ENCODE results near the gene SLC6A3. TPM values are rescaled to one million over a fixed set of nuclear protein-coding genes. Genes with fewer than 3 reads are reported as not detected.

Gene SLC6A3
- polyA plus RNA-seq, 3 donors = 0.41 to 0.72 (median 0.47) TPM

DNA sequence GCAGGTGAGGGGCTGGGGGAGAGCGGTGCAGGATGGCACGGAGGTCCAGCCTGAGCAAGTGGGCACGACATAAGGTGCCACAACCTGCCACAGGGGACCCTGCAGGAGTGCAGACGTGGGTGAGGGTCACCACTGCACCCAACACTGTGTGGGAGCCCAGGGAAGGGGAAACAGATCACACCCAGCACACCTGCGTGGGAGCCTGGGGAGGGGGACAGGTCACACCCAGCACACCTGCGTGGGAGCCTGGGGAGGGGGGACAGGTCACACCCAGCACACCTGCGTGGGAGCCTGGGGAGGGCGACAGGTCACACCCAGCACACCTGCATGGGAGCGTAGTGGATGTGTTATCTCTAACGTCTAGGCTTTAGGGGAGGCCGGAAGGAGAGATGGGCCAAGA, 53.0 kb downstream of the SLC6A3 start:
- DNase-seq (ENCODE audit: low read depth in 3 of 3, low spot score in 2 of 3) = no peak

DNA sequence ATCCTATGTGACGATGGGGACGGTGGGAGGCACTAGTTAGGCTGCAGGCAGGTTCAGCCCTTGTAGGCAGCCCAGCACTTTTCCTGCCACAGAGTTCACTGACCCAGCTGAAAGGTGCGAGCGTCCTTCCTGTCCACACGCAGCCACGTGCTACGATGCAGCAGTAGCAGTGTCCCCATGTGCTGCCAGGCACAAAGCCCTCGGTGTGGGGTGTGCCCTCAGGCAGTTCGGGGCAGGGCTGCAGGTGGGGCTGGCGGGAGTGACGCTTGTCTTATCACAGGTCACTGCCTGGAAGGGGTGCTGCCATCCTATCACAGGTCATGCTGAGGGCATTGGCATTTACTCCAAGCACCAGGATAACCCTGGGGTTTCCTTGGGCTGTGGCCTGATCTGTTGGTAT, 53.5 kb downstream of the SLC6A3 start:
- no peak for DNase-seq (ENCODE audit: low read depth in 3 of 3, low spot score in 2 of 3)

DNA sequence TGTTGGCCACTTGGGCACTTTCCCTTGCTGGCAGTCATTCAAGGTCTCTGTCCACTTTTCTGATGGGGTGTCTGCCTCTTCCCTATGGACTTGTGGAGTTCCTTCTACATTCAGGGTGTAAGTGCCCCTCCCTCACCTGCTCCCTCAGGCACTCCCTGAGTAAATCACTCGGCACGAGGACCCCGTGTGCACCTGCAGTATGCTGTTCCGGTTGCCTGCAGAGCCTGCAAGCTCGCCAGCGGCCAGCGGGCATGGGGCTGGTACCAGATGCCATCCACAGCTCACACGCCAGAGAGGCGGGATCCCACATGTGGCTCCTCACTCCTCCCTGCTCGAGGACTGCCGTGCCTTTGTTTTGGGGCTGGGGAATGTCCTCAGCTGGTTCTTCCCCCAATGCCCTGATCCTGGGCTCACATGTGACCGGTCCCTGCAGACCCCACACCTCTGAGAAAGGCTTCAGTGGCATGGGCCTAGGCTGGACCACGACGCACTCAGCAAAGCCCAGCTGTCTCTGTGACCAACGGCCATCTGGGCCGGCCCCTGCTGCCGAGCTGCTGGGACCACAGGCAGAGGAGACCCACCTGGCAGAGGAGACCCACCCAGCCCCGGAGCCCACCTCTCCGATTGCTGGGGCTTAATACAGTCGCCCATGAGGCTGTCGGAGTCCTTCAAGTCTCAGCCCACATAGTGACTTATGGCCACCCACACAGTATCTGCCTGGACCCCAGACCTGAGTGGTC, 54.2 kb downstream of the SLC6A3 start:
- no peak for DNase-seq (ENCODE audit: low read depth in 3 of 3, low spot score in 2 of 3)

DNA sequence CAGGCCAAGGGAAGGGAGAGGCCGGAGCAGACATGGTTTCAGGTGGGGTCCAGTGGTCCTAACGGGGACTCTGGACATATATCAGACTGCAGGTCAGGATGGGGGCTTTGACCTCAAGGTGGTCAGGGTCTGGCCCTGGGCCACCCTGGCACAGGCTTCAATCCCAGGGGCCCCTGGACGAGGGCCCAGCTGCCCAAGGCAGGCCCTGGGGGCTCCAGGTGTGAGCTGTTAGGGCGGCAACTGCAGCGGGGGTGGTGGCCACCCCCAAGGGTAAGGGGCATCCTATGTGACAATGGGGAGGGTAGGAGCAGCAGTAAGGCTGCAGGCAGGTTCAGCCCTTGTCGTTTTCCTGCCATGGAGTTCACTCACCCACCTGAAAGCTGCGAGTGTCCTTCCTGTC, 54.9 kb downstream of the SLC6A3 start:
- no peak for DNase-seq (ENCODE audit: low read depth in 3 of 3, low spot score in 2 of 3)

DNA sequence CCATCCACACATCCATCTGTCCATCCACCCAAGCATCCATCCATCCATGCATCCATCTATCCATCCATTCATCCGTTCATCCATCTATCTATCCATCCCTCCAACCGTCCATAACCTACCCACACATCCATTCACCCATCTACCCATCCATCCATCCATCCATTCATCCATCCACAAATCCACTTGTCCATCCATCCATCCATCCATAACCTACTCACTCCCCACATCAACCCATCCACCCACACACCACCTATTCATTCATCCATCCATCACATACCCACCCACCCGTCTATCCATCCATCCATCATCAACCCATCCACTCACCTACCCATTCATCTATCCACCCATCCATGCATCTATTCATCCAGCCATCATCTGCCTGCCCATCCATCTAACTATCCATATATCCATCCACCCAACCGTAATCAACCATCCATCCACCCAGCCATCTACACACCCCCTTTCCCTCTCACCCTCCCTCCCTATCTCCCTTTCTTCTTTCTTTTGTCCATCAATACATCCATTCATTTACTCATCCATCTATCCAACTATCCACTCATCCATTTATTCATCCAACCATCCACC, 56.8 kb downstream of the SLC6A3 start:
- no peak for DNase-seq (ENCODE audit: low read depth in 3 of 3, low spot score in 2 of 3)

DNA sequence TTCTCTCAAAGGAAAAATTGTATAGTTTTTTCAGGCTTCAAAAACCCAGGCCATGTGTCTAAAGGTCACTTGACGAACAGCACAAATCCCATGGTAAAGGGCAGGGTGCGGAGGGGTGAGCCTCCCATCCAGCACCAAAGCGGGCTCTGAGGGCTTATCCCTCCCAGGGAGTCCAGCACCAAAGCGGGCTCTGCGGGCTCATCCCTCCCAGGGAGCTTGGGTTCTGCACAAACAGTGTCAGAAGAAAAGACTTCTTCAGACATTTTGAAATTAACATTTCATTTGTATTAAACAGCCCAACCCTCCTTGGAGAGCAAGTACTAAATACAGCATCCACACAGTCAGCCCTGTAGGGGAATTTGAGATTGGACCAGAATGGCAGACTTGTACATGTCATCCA, 57.4 kb downstream of the SLC6A3 start:
- DNase-seq (ENCODE audit: low read depth in 3 of 3, low spot score in 2 of 3) = no peak

DNA sequence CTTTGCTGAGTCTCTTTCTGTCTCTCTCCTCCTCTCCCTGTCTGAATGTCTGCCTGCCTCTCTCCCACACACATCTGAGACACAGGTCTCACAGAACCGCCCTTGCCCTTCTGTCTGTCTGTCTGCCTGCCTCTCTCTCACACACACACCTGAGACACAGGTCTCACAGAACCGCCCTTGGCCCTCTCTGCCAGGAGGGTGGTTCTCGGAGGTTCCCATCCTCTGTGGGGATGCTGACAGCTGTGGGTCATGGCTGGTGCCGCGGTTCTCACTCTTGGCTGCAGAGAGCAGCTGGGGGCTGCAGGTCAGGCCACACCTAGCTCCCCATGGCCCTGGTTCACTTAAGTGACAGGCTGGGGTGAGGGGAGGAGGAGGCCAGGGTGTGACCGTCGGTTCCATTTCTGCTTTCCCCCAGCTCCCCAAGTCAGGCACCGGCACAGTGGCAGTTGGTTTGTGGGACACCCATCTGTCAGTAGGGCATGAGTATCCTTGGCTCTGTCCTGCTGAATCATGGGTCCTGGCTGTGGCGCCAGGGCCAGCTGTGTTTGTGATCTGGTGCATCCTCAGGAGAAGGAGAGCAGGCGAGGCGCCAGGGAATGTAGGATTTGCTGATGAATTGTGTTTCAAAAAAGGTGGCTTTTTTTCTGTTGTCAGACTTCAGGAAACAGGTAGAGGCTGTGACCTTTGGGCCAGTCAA, 58.0 kb downstream of the SLC6A3 start:
- DNase-seq (ENCODE audit: low read depth in 3 of 3, low spot score in 2 of 3) = no peak

DNA sequence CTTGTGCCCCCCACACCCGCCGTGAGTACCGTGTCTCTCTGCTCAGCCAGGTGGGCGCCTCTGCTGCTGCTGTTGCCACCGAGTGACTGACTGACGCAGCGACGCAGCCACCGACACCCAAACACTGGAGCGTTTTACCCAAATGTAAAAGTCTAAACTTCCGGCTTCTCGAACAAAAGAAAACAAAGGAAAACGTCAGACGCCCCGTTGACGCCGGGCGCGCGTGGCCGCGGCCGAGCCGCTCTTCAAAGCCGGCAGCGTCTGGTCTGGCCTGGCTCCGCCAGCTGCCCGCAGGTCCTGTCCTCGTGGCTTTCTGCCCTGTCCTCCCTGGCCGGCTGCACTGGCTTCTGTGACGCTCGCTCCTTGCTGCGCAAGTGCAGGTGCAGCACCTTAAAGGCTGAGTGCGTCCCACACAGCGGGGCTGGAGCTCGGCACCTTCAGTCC, 58.9 kb downstream of the SLC6A3 start:
- DNase-seq (ENCODE audit: low read depth in 3 of 3, low spot score in 2 of 3) = peak in 1 of 3 donors; percentile 30

DNA sequence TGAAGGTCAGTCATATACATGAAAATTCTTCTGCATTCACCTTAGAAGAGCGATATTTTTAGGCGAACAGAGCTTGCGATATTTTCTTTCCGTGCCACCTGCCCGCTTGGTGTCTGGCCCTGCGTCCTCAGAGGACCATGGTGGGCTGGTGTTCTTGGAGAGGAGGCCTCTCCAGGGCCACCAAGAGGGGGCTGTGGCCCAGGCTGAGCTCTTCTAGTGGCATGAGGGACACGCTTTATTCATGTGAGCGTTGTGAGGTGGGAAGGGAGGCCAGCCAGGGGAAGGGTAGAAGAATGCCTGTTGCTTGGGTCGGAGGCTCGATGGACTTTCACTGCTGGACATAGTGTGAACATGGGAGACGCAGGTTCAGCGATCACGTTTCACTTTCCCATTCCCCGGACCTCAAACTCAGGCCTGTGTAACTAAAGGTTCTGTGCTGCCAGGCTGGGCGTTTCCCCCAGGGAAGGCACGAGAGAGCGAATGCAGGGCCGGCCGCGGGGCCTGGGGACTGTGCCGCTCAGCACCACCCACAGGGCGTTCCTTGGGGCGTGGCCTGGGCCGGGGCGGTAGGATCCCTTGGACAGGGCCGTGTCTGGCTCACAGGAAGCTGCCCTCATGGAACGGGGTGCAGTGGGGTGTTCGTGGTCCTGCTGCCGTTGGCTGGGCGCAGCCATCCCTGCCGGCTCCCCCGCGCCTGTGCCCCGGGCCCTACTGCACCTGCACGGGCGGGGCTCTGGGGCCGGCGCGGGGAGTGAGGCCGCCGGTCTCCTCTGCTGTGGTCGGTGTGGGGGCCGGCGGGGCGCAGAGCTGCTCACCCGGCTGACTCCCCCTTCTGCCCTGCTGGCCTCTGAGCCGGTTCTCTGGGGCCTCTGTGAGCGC, 59.6 kb downstream of the SLC6A3 start:
- peak in 1 of 3 donors; percentile 53 for DNase-seq (ENCODE audit: low read depth in 3 of 3, low spot score in 2 of 3)

DNA sequence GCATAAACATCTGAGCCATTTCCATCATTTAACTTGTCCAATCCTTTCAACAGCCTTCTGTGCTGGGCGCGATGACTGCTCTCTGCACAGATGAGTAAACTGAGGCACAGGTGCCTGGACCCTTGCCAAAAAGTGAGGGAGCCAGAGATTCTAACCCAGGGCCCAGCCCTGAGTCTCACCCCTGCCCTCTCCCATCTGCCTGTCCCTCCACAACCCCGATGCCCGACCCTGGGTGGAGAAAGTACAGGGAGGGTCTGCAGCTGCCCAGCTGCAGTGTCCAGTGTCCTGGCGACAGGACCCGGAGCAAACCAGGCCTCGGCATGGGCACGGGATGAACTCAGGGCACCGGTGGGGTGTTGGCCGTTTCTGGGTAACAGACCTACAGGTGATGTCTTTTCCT, 60.7 kb downstream of the SLC6A3 start:
- no peak for DNase-seq (ENCODE audit: low read depth in 3 of 3, low spot score in 2 of 3)

DNA sequence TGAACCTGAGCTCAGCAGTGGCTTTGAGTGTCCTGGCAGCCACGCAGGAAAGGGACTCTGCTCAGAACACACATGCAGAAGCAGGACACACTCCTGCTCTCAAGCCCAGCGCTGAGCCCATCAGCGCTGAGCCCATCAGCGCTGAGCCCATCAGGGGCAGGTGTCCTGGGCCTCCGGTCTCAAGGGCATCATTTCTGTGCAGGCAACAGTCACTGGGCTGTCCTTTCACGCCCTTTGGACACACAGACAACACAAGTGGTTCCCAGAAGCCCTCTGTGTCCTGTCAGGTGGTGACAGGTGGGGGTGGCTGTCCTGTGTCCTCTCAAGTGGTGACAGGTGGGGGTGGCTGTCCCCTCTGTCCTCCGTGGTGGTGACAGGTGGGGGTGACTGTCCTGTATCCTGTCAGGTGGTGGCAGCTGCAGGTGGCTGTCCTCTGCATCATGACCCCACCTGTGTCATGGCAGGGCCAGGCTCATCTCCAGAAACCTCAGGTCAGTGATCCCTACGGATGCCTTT, 61.3 kb downstream of the SLC6A3 start:
- DNase-seq (ENCODE audit: low read depth in 3 of 3, low spot score in 2 of 3) = no peak

DNA sequence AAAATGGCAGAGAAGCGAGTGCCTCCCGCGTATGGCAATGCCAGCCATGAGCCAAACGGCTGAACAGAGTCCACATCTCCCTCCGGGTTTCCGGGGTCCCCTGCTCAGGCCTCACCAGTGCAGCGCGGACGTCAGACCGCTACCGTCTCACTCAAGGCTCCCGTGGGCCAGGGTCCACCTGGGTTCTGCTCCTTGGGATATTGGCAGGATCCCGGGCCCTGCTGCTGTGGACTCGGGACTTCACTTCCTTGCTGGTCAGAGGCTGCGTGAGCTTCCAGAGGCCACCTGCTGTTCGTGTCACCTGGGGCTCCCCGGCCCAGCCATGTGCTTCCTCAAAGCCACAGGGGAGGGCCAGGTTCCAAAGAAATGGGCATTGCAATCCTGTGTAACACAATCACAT, 61.9 kb downstream of the SLC6A3 start:
- DNase-seq (ENCODE audit: low read depth in 3 of 3, low spot score in 2 of 3) = no peak

DNA sequence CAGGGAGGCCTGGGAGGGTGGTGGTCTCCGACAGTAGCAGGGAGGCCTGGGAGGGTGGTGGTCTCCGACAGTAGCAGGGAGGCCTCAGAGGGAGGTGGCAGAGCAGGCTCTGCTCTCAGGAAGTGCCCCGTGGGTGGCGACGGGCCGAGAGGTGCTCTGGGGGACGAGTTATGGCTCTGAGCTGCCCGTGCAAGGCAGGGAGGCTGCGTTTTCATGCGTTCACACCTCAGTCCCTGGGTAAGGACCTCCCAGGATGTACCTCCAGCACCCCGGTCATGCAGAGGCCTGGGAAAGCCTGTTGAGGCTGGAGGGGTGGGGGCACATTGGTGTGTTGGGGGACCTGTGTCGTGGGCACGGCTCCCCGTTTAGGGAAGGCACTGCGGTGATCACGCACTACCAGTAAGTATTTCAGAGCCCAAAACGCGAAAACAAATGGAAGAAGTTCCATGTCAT, 63.0 kb downstream of the SLC6A3 start:
- no peak for DNase-seq (ENCODE audit: low read depth in 3 of 3, low spot score in 2 of 3)

DNA sequence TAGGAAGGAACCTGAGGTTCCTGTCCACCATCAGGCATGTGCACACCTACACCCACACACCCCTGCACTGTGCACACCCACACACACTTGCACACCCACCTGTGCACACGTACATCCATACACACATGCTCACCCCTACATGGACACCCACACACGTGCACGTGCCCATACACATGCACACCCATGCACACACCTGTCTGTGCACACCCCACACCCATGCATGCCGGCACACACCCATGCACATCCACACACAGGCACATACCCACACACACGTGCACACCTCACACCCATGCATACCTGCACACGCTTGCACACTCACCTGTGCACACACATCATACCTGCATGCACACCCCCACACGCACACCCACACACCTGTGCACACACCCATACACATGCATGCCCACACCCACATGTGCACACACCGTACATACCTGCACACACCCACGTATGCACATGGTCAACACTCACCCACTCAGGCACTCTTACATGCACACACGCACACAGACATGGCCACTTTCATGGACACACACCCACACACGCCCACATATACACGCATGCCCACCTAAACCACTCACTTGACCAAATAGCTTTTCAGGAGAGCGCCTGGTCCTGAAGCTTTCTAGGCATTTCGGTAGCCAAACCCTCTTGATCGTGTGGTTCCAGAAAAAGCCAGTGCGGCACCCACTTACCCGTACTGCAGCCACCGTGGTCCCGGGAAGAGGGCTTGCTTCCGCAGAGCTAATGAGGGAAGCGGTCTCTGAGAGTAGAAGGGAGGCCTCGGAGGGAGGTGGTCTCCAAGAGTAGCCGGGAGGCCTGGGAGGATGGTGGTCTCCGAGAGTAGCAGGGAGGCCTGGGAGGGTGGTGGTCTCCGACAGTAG, 63.6 kb downstream of the SLC6A3 start:
- no peak for DNase-seq (ENCODE audit: low read depth in 3 of 3, low spot score in 2 of 3)

DNA sequence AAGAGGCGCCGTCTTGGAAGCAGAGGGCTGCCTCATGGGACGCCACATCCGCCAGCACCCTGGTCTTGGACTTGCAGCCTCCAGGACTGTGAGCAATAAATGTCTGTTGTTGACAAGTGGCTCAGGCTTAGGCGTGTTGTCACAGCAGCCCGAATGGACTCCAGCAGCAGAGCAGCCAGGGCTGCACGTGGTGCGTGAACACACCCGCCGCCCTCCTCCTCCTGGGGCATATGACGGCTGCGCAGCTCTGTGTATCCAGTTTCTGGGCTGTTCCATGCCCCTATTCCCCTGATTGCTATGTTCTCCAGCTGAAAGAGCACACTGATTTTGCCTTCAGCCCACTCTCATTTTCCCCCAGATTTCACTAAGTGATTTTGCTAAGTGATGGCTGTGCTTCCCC, 64.3 kb downstream of the SLC6A3 start:
- no peak for DNase-seq (ENCODE audit: low read depth in 3 of 3, low spot score in 2 of 3)

DNA sequence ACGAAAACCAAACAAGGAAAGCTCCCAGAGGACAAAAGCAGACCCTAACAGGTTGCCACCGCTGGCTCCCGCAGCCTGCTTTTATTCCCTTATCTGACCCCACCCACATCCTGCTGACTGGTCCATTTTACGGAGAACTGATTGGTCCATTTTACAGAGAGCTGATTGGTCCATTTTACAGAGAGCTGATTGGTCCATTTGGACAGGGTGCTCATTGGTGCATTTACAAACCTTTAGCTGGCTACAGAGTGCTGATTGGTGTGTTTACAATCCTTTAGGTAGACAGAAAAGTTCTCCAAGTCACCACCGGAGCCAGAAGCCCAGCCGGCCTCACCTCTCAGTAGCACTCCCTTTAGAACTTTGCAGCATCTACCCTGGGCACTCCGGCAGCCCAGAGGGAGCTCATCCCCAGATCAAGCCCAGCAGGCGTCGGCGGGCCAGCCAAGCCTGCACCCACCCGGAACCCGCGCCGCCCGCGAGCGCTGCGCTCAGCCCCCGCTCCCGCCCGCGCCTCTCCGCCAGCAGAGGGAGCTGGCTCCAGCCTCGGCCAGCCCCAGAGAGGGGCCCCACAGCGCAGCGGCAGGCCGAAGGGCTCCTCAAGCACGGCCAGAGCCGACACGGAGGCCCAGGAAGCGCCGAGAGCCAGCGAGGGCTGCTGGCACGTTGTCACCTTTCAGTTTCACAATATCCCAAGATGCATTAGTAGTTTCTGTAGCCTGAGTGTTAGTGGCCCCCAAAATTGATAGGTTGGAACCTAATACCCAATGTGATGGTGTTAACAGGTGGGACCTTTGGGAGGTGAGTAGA, 65.0 kb downstream of the SLC6A3 start:
- DNase-seq (ENCODE audit: low read depth in 3 of 3, low spot score in 2 of 3) = no peak

DNA sequence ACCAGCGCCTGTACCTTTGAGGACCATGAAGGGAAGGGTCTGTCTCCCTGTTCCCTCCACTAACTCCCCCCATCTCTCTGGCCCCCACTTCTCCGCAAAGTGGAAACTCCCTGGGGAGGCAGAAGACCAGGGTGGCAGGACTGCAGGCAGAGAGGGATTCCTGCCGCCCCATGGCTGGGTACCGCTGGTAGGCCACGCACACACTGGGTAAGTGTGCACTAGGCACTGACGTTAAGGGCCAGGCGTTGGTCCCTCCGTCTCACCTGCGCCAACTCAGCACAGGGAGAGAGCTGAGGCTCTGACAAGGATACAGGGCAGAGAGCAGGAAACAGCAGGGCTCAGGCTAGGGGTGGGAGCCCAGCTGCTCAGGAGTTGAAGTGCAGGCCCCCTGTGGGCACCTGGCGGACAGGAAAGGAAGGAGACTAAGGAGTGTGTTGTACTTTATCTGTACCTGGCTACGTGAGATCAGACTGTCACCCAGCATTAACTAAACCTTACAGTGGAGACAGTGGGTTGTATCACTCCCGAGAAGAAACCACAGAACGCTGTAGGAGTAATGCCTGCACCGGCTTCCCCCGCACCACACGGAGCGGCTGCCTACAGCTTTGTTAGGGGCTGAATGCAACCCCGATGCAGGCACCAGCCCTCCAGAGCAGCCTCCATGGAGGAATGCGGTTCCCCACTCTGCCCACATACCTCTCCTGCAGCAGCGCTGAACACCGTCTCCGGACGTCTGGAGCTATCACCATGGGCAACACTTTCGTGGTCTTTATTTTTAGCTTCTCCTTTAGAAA, 66.2 kb downstream of the SLC6A3 start:
- no peak for DNase-seq (ENCODE audit: low read depth in 3 of 3, low spot score in 2 of 3)

DNA sequence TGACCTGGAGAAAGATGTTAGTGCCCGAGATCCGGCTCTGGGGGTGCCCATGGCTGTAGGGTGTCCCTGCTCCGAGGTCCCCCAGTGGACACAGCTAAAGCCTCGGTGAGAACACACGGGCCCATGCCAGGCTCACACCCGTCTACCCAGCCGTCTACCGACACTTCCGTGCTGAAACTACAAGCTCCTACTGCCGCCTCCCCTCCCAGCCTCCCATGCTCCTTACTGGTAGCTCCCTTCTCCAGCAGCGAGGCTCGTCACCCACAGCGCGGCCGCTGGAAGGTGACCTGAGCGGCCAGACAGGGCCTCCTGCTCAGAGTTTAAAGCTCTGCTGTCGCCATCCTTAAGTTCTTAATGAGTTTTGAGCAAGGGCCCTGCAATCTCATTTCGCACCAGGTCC, 67.1 kb downstream of the SLC6A3 start:
- no peak for DNase-seq (ENCODE audit: low read depth in 3 of 3, low spot score in 2 of 3)

Data from right renal cortex interstitium (tissue), 3 donors.